GM23338 (cell line): Measurements from ENCODE around the gene P4HTM. TPM values are rescaled to one million over a fixed set of nuclear protein-coding genes. Genes with fewer than 3 reads are reported as not detected.

Source experiments
- ATAC-seq: fragments of 200-7000 bp; cut with Tn5 transposase; 3 replicates; pipeline ENCODE4 v1.9.1; 2020
- DNase-seq: peaks from one replicate; pipeline ENCODE4 v3.0.0-alpha.2; 2015; ENCODE audit warnings: low spot score
- H2AFZ ChIP-seq: fragments of 200-600 bp; sonication (generic); 2 replicates; pipeline ENCODE4 v1.8.0; 2016; ENCODE audit warnings: antibody characterized with exemption, mild to moderate bottlenecking, moderate library complexity
- H3F3A ChIP-seq: fragments of 200-600 bp; sonication (generic); replicated peaks from 2 replicates; pipeline ENCODE4 v1.8.0; 2017; ENCODE audit warnings: antibody characterized with exemption, mixed run types, low read depth
- H3K27ac ChIP-seq: fragments of 200-600 bp; sonication (generic); 2 replicates; pipeline ENCODE4 v1.6.1; 2016; ENCODE audit warnings: low read depth
- H3K27me3 ChIP-seq: fragments of 200-600 bp; sonication (generic); 2 replicates; pipeline ENCODE4 v1.8.0; 2016; ENCODE audit warnings: mild to moderate bottlenecking, mixed run types, moderate library complexity; ENCODE audit not compliant: insufficient read depth
- H3K36me3 ChIP-seq: fragments of 200-600 bp; sonication (generic); 2 replicates; pipeline ENCODE4 v1.8.0; 2016; ENCODE audit warnings: mild to moderate bottlenecking; ENCODE audit not compliant: insufficient read depth
- H3K4me1 ChIP-seq: fragments of 200-600 bp; sonication (generic); 2 replicates; pipeline ENCODE4 v1.8.0; 2016; ENCODE audit warnings: mild to moderate bottlenecking, moderate library complexity; ENCODE audit not compliant: insufficient read depth
- H3K4me2 ChIP-seq: fragments of 200-600 bp; sonication (generic); 2 replicates; pipeline ENCODE4 v1.7.1; 2017; ENCODE audit warnings: mixed run types
- H3K4me3 ChIP-seq: fragments of 200-600 bp; sonication (generic); 2 replicates; pipeline ENCODE4 v1.6.1; 2016; ENCODE audit warnings: mixed run types
- H3K79me2 ChIP-seq: fragments of 200-600 bp; sonication (generic); replicated peaks from 2 replicates; pipeline ENCODE4 v1.8.0; 2017; ENCODE audit warnings: mild to moderate bottlenecking; ENCODE audit not compliant: insufficient read depth
- H3K9me2 ChIP-seq: fragments of 200-600 bp; sonication (generic); 2 replicates; pipeline ENCODE4 v1.8.0; 2017; ENCODE audit not compliant: insufficient read depth
- H4K20me1 ChIP-seq: fragments of 200-600 bp; sonication (generic); replicated peaks from 2 replicates; pipeline ENCODE4 v1.8.0; 2017; ENCODE audit warnings: mild to moderate bottlenecking; ENCODE audit not compliant: insufficient read depth
- H3K27ac Mint-ChIP-seq: 2 replicates; pipeline ENCODE4 v1.8.0; 2020; ENCODE audit warnings: inconsistent platforms, mild to moderate bottlenecking, moderate library complexity, mixed read lengths
- H3K27me3 Mint-ChIP-seq: 3 replicates; pipeline ENCODE4 v1.8.0; 2022; ENCODE audit warnings: low read depth, mild to moderate bottlenecking, moderate library complexity, mixed read lengths, inconsistent platforms; ENCODE audit not compliant: insufficient read depth, poor library complexity
- H3K36me3 Mint-ChIP-seq: 3 replicates; pipeline ENCODE4 v1.8.0; 2021; ENCODE audit warnings: low read depth, mild to moderate bottlenecking, inconsistent platforms, moderate library complexity, mixed read lengths
- H3K4me1 Mint-ChIP-seq: 3 replicates; pipeline ENCODE4 v1.8.0; 2020; ENCODE audit warnings: mild to moderate bottlenecking, inconsistent platforms, mixed read lengths
- H3K4me3 Mint-ChIP-seq: 3 replicates; pipeline ENCODE4 v1.8.0; 2021; ENCODE audit warnings: moderate library complexity, mild to moderate bottlenecking, inconsistent platforms, mixed read lengths
- H3K9me3 Mint-ChIP-seq: 3 replicates; pipeline ENCODE4 v1.8.0; 2020; ENCODE audit warnings: moderate library complexity, mild to moderate bottlenecking, inconsistent platforms, mixed read lengths
- EZH2 ChIP-seq: fragments of 200-600 bp; sonication (generic); IDR thresholded peaks from one replicate; pipeline ENCODE4 v1.8.0; 2017; ENCODE audit warnings: antibody characterized with exemption, mild to moderate bottlenecking, low read depth; ENCODE audit not compliant: unreplicated experiment
- JUNB ChIP-seq: IDR thresholded peaks from one replicate; pipeline ENCODE4 v1.6.1; 2016; ENCODE audit warnings: antibody characterized with exemption; ENCODE audit not compliant: unreplicated experiment
- NANOG ChIP-seq: IDR thresholded peaks from 2 replicates; pipeline ENCODE4 v1.6.1; 2016; ENCODE audit warnings: antibody characterized with exemption, borderline replicate concordance
- POLR2AphosphoS5 ChIP-seq: IDR thresholded peaks from 2 replicates; pipeline ENCODE4 v1.6.1; 2016; ENCODE audit warnings: antibody characterized with exemption, low read depth
- STAT1 ChIP-seq: IDR thresholded peaks from one replicate; pipeline ENCODE4 v1.6.1; 2016; ENCODE audit warnings: antibody characterized with exemption; ENCODE audit not compliant: unreplicated experiment
- polyA plus RNA-seq: library from polyadenylated mRNA; unstranded; fragments of >200 nt; fragmentation: Nextera tagmentation; extraction: Ambion mirVana; gene quantifications from 2 replicates; pipeline ENCODE4 v1.2.1, GENCODE V29; 2016
- total RNA-seq: library from RNA; depleted of rRNA; stranded (reverse); fragments of >200 nt; shearing (Covaris generic); gene quantifications from 2 replicates; pipeline ENCODE4 v1.2.3, GENCODE V29; 2014
- TF ChIP-seq, protein P1 (sequence below): fragments of 250-450 bp; sonication (Bioruptor Pico); IDR thresholded peaks from 2 replicates; pipeline ENCODE4 v1.5.0; 2020; ENCODE audit warnings: mild to moderate bottlenecking, moderate library complexity
- TF ChIP-seq, protein P2 (sequence below): IDR thresholded peaks from 2 replicates; pipeline ENCODE4 v1.6.1; 2016; ENCODE audit warnings: antibody characterized with exemption
- TF ChIP-seq, protein P3 (sequence below), 2 experiments: fragments of 200-600 bp in 1 of 2; sonication (generic) in 1 of 2; conservative IDR thresholded peaks; 2 replicates each; pipeline versions ENCODE4 v1.5.1 to v1.6.1; 2016 to 2017; ENCODE audit warnings: antibody characterized with exemption in 2 of 2, low read depth in 2 of 2, mild to moderate bottlenecking in 2 of 2, moderate library complexity in 1 of 2

P4HTM gene
- total and polyA plus RNA-seq, 2 experiments from 2014 or later, result 15.9 to 28.7 TPM

DNA sequence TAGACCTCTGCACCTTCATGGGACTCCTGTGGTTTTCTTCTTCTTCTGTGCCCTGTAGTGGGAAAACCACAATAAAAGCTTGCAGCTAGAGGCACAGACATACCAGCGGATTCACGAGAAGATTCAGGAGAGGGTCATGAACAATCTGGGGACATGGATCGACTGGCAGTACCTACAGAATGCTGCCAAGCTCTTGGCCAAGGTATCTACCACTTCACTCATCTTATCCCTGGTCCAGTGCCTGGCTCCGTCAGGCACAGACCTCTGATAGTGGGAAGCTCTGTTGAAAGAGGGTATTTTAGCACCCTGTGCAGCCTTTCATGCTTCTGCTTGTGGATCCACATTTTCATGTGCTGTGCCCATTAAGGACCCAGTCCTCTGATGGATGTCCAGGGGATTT is 9.7 kb upstream of the P4HTM start (continued):
- TF ChIP-seq, protein P1, sequence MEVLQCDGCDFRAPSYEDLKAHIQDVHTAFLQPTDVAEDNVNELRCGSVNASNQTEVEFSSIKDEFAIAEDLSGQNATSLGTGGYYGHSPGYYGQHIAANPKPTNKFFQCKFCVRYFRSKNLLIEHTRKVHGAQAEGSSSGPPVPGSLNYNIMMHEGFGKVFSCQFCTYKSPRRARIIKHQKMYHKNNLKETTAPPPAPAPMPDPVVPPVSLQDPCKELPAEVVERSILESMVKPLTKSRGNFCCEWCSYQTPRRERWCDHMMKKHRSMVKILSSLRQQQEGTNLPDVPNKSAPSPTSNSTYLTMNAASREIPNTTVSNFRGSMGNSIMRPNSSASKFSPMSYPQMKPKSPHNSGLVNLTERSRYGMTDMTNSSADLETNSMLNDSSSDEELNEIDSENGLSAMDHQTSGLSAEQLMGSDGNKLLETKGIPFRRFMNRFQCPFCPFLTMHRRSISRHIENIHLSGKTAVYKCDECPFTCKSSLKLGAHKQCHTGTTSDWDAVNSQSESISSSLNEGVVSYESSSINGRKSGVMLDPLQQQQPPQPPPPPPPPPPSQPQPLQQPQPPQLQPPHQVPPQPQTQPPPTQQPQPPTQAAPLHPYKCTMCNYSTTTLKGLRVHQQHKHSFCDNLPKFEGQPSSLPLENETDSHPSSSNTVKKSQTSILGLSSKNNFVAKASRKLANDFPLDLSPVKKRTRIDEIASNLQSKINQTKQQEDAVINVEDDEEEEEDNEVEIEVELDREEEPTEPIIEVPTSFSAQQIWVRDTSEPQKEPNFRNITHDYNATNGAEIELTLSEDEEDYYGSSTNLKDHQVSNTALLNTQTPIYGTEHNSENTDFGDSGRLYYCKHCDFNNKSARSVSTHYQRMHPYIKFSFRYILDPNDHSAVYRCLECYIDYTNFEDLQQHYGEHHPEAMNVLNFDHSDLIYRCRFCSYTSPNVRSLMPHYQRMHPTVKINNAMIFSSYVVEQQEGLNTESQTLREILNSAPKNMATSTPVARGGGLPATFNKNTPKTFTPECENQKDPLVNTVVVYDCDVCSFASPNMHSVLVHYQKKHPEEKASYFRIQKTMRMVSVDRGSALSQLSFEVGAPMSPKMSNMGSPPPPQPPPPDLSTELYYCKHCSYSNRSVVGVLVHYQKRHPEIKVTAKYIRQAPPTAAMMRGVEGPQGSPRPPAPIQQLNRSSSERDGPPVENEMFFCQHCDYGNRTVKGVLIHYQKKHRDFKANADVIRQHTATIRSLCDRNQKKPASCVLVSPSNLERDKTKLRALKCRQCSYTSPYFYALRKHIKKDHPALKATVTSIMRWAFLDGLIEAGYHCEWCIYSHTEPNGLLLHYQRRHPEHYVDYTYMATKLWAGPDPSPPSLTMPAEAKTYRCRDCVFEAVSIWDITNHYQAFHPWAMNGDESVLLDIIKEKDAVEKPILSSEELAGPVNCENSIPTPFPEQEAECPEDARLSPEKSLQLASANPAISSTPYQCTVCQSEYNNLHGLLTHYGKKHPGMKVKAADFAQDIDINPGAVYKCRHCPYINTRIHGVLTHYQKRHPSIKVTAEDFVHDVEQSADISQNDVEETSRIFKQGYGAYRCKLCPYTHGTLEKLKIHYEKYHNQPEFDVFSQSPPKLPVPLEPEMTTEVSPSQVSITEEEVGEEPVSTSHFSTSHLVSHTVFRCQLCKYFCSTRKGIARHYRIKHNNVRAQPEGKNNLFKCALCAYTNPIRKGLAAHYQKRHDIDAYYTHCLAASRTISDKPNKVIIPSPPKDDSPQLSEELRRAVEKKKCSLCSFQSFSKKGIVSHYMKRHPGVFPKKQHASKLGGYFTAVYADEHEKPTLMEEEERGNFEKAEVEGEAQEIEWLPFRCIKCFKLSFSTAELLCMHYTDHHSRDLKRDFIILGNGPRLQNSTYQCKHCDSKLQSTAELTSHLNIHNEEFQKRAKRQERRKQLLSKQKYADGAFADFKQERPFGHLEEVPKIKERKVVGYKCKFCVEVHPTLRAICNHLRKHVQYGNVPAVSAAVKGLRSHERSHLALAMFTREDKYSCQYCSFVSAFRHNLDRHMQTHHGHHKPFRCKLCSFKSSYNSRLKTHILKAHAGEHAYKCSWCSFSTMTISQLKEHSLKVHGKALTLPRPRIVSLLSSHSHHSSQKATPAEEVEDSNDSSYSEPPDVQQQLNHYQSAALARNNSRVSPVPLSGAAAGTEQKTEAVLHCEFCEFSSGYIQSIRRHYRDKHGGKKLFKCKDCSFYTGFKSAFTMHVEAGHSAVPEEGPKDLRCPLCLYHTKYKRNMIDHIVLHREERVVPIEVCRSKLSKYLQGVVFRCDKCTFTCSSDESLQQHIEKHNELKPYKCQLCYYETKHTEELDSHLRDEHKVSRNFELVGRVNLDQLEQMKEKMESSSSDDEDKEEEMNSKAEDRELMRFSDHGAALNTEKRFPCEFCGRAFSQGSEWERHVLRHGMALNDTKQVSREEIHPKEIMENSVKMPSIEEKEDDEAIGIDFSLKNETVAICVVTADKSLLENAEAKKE (CRISPR knock-in tag), result no peak
- TF ChIP-seq STAT1 (no peak), JUNB (no peak), POLR2AphosphoS5 (no peak)

DNA sequence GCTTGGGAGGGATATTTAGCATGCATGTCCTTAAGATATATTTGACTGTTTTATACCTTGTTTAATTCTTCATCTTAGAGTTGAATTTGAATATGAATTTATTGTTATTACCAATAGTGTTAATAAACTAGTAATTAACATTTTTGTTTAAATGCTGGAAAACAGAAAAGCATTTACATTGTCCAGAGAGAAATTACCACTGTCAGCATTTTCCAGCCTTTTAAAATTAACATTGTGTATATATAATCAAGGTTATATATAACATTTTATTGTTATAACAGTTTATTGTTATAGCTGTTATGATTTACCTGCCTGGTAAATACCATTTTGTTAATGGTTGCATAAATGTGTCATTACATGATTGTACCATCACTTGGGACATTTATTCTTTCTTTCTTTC is 8.0 kb upstream of the P4HTM start:
- no peak overlapping the region for H2AFZ ChIP-seq
- no peaks in the 10 kb centered on the region; the same call in 2 of the 3 replicates for H3K4me1 Mint-ChIP-seq
- no peak overlapping the region for H3K27ac Mint-ChIP-seq
- TF ChIP-seq POLR2AphosphoS5 (no peak), JUNB (no peak), EZH2 (no peak), NANOG (no peak)
- TF ChIP-seq, protein P2, sequence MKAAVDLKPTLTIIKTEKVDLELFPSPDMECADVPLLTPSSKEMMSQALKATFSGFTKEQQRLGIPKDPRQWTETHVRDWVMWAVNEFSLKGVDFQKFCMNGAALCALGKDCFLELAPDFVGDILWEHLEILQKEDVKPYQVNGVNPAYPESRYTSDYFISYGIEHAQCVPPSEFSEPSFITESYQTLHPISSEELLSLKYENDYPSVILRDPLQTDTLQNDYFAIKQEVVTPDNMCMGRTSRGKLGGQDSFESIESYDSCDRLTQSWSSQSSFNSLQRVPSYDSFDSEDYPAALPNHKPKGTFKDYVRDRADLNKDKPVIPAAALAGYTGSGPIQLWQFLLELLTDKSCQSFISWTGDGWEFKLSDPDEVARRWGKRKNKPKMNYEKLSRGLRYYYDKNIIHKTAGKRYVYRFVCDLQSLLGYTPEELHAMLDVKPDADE, result no peak
- TF ChIP-seq, protein P3, sequence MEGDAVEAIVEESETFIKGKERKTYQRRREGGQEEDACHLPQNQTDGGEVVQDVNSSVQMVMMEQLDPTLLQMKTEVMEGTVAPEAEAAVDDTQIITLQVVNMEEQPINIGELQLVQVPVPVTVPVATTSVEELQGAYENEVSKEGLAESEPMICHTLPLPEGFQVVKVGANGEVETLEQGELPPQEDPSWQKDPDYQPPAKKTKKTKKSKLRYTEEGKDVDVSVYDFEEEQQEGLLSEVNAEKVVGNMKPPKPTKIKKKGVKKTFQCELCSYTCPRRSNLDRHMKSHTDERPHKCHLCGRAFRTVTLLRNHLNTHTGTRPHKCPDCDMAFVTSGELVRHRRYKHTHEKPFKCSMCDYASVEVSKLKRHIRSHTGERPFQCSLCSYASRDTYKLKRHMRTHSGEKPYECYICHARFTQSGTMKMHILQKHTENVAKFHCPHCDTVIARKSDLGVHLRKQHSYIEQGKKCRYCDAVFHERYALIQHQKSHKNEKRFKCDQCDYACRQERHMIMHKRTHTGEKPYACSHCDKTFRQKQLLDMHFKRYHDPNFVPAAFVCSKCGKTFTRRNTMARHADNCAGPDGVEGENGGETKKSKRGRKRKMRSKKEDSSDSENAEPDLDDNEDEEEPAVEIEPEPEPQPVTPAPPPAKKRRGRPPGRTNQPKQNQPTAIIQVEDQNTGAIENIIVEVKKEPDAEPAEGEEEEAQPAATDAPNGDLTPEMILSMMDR (conservative IDR thresholded peaks at IDR 0.05; ENCODE audit: low read depth in 2 of 2), result no peak

More for the DNA sequence above, 8.0 kb upstream of the P4HTM start:
- Histone ChIP-seq H3K36me3 (peaks cover 26% of the 10 kb centered on the region), H3K9me2 (no peaks in the 10 kb centered on the region), H3K79me2 (no peaks in the 10 kb centered on the region; the same call in 1 of the 2 replicates), H3K4me3 (no peak overlapping the region), H3K4me1 (no peaks in the 10 kb centered on the region), H3K27me3 (no peaks in the 10 kb centered on the region), H3K27ac (no peak overlapping the region), H3K4me2 (no peak overlapping the region), H4K20me1 (peaks cover 26% of the 10 kb centered on the region), H3F3A (0 out of 2 replicates have a peak, but pooled peaks cover 15% of the 10 kb centered on the region)
- ATAC-seq (no peak), DNase-seq (no peak)
- Mint-ChIP-seq H3K36me3 (peaks cover 72% of the 10 kb centered on the region), H3K4me3 (no peak overlapping the region), H3K9me3 (no peaks in the 10 kb centered on the region), H3K27me3 (peaks cover 19% of the 10 kb centered on the region)
